AG04450 (cell line): ENCODE measurements around the gene PIBF1. TPM values are rescaled to one million over a fixed set of nuclear protein-coding genes. Genes with fewer than 3 reads are reported as not detected.
A peak's percentile ranks its signal among the peaks of the same experiment; 100 is the strongest.

Source experiments
- CTCF ChIA-PET: fragments of 300-600, 350-600 bp; formaldehyde crosslinking; extraction: SDS; loops from one replicate; lab custom pipeline; 2022; ENCODE audit warnings: antibody characterized with exemption, inconsistent platforms; lab: Charles Lee
- POLR2A ChIA-PET: fragments of 350-600 bp; formaldehyde crosslinking; extraction: SDS; loops from one replicate; lab custom pipeline; 2021; ENCODE audit warnings: antibody characterized with exemption, inconsistent platforms; lab: Yijun Ruan, JAX
- DNase-seq: peaks from one replicate; pipeline ENCODE4 v3.0.0-alpha.2; 2011; ENCODE audit warnings: low read depth, low spot score
- H3K27ac ChIP-seq: one replicate; pipeline ENCODE4 v1.5.1; 2012; ENCODE audit warnings: low read depth, low read length, control low read depth
- H3K27me3 ChIP-seq: one replicate; pipeline ENCODE4 v1.6.0; 2012; ENCODE audit warnings: low read length; ENCODE audit not compliant: control insufficient read depth, insufficient read depth
- H3K4me3 ChIP-seq: 2 replicates; pipeline ENCODE4 v1.5.1; 2011; ENCODE audit warnings: mild to moderate bottlenecking, low read depth, low read length, control low read depth
- H3K9me3 ChIP-seq: 2 replicates; pipeline ENCODE4 v1.5.1; 2012; ENCODE audit warnings: low read length; ENCODE audit not compliant: control insufficient read depth, insufficient read depth
- CTCF ChIP-seq: IDR thresholded peaks from 2 replicates; pipeline ENCODE4 v1.5.1; 2011; ENCODE audit warnings: low read depth, low read length, control low read depth, inconsistent platforms
- polyA plus RNA-seq: library from polyadenylated mRNA; depleted of rRNA; stranded (reverse); fragments of >200 nt; gene quantifications from 2 replicates; pipeline ENCODE4 v1.2.3, GENCODE V29; 2011

PIBF1 gene
- polyA plus RNA-seq, 1 experiment, result 11.9 TPM

GRCh38 chr13:72820898-72821279, 39.0 kb downstream of the PIBF1 start:
- TF ChIP-seq CTCF, result no peak
- Histone ChIP-seq H3K27ac (no peak overlapping the region), H3K9me3 (no peaks in the 10 kb centered on the region), H3K4me3 (no peak overlapping the region), H3K27me3 (no peaks in the 10 kb centered on the region)
- DNase-seq, result no peak
- ChIA-PET CTCF (interaction anchor here (4.6 kb wide), 1 partner anchor 13 kb away, joined by 54 read pairs; no protein-coding TSS in a partner anchor), POLR2A (no interaction called here)

GRCh38 chr13:72823081-72823480, 41.1 kb downstream of the PIBF1 start:
- no peak for TF ChIP-seq CTCF
- H3K4me3 ChIP-seq, result no peak overlapping the region

GRCh38 chr13:72823724-72824123, 41.8 kb downstream of the PIBF1 start:
- no peak for TF ChIP-seq CTCF
- no peak for DNase-seq
- Histone ChIP-seq H3K27ac (no peak overlapping the region), H3K4me3 (no peak overlapping the region), H3K27me3 (no peaks in the 10 kb centered on the region), H3K9me3 (no peaks in the 10 kb centered on the region)
- ChIA-PET POLR2A (no interaction called here), CTCF (interaction anchor here (0.9 kb wide), 1 partner anchor 16 kb away, joined by 4 read pairs; no protein-coding TSS in a partner anchor)

More at GRCh38 chr13:72823081-72823480, 41.1 kb downstream of the PIBF1 start:
- CTCF ChIA-PET, result interaction anchor here (0.9 kb wide), 1 partner anchor 15 kb away, joined by 4 read pairs; no protein-coding TSS in a partner anchor
- POLR2A ChIA-PET, result no interaction called here
- no peak for DNase-seq
- Histone ChIP-seq H3K27ac (no peak overlapping the region), H3K27me3 (no peaks in the 10 kb centered on the region), H3K9me3 (no peaks in the 10 kb centered on the region)

GRCh38 chr13:72834601-72835000, 52.7 kb downstream of the PIBF1 start:
- Histone ChIP-seq H3K27ac (no peak overlapping the region), H3K9me3 (no peaks in the 10 kb centered on the region), H3K27me3 (no peaks in the 10 kb centered on the region), H3K4me3 (no peak overlapping the region)
- POLR2A ChIA-PET, result no interaction called here
- CTCF ChIA-PET, result no interaction called here
- DNase-seq, result no peak
- no peak for TF ChIP-seq CTCF

GRCh38 chr13:72839831-72840426, 58.0 kb downstream of the PIBF1 start:
- ChIA-PET POLR2A (no interaction called here), CTCF (interaction anchor here (0.6 to 1.1 kb wide), 11 partner anchors 9 to 871 kb away, joined by 3 to 9 read pairs (median 3); no protein-coding TSS in a partner anchor)
- no peak overlapping the region for H3K4me3 ChIP-seq
- no peak overlapping the region for H3K27ac ChIP-seq
- H3K27me3 ChIP-seq, result no peaks in the 10 kb centered on the region
- no peaks in the 10 kb centered on the region for H3K9me3 ChIP-seq
- peak; percentile 3 for DNase-seq
- peak; percentile 74 for TF ChIP-seq CTCF
